Neural cell (in vitro differentiated cells): ENCODE data around the gene CHCHD1.

Source experiments
- CTCF ChIP-seq: fragments of 450-650 bp; IDR thresholded peaks from 2 replicates; pipeline ENCODE4 v1.5.1; 2014; ENCODE audit warnings: antibody characterized with exemption, mild to moderate bottlenecking, moderate library complexity; ENCODE audit not compliant: poor library complexity, severe bottlenecking
- EZH2 ChIP-seq: fragments of 200-600, 300-800 bp; shearing (Covaris generic), sonication (generic); IDR thresholded peaks from 2 replicates; pipeline ENCODE4 v1.6.1; 2014; ENCODE audit warnings: antibody characterized with exemption, low read length, borderline replicate concordance, mild to moderate bottlenecking; ENCODE audit not compliant: insufficient read depth, poor library complexity, severe bottlenecking
- POLR2AphosphoS5 ChIP-seq: IDR thresholded peaks from 2 replicates; pipeline ENCODE4 v1.6.1; 2012
- REST ChIP-seq: IDR thresholded peaks from 2 replicates; pipeline ENCODE4 v1.6.1; 2012; ENCODE audit warnings: borderline replicate concordance
- SMC3 ChIP-seq: fragments of 450-650 bp; conservative IDR thresholded peaks from 2 replicates; pipeline ENCODE4 v1.6.1; 2014; ENCODE audit warnings: antibody characterized with exemption, mild to moderate bottlenecking, moderate library complexity; ENCODE audit not compliant: poor library complexity
- TAF1 ChIP-seq: IDR thresholded peaks from 2 replicates; pipeline ENCODE4 v1.6.1; 2012; ENCODE audit warnings: low read depth

- TF ChIP-seq CTCF (no peak), POLR2AphosphoS5 (no peak), EZH2 (no peak), REST (no peak), SMC3 (no peak), TAF1 (no peak)
These were observed 2.2 kb upstream of the CHCHD1 start for GRCh38 chr10:73779539-73780197.
